Karpas-422 (cell line): ENCODE data around the gene ROR2. TPM values are rescaled to one million over a fixed set of nuclear protein-coding genes. Genes with fewer than 3 reads are reported as not detected.

Source experiments
- DNase-seq: peaks from one replicate; pipeline ENCODE4 v3.0.0-alpha.2; 2015
- H2AFZ ChIP-seq: fragments of 200-600 bp; sonication (generic); 2 replicates; pipeline ENCODE4 v1.6.1; 2014; ENCODE audit warnings: antibody characterized with exemption, low read length, mixed read lengths
- H3K27ac ChIP-seq: fragments of 200-600 bp; sonication (generic); 2 replicates; pipeline ENCODE4 v1.5.1; 2014; ENCODE audit warnings: mild to moderate bottlenecking, low read length, moderate library complexity
- H3K27me3 ChIP-seq: fragments of 200-600 bp; sonication (generic); 2 replicates; pipeline ENCODE4 v1.6.1; 2014; ENCODE audit warnings: low read length, mixed read lengths
- H3K36me3 ChIP-seq: fragments of 200-600 bp; sonication (generic); 2 replicates; pipeline ENCODE4 v1.6.1; 2014; ENCODE audit warnings: low read length, mixed read lengths; ENCODE audit not compliant: insufficient read depth
- H3K4me1 ChIP-seq: fragments of 200-600 bp; sonication (generic); 2 replicates; pipeline ENCODE4 v1.6.1; 2014; ENCODE audit warnings: mild to moderate bottlenecking, low read length, mixed read lengths
- H3K4me2 ChIP-seq: fragments of 200-600 bp; sonication (generic); 2 replicates; pipeline ENCODE4 v1.6.1; 2014; ENCODE audit warnings: low read length, low read depth, mild to moderate bottlenecking; ENCODE audit not compliant: poor library complexity, severe bottlenecking
- H3K4me3 ChIP-seq: fragments of 200-600 bp; sonication (generic); 2 replicates; pipeline ENCODE4 v1.5.1; 2014; ENCODE audit warnings: mild to moderate bottlenecking, antibody characterized with exemption, low read length, mixed read lengths
- H3K79me2 ChIP-seq: fragments of 200-600 bp; sonication (generic); 2 replicates; pipeline ENCODE4 v1.6.1; 2014; ENCODE audit warnings: mild to moderate bottlenecking, low read length, mixed read lengths
- H3K9ac ChIP-seq: fragments of 200-600 bp; sonication (generic); 2 replicates; pipeline ENCODE4 v1.6.0; 2014; ENCODE audit warnings: low read length
- H3K9me2 ChIP-seq: fragments of 200-600 bp; sonication (generic), shearing (Covaris generic); replicated peaks from 2 replicates; pipeline ENCODE4 v1.6.0; 2014; ENCODE audit warnings: mild to moderate bottlenecking, low read length, moderate library complexity; ENCODE audit not compliant: insufficient read depth
- H3K9me3 ChIP-seq: fragments of 300-700, 200-600 bp; sonication (generic); 2 replicates; pipeline ENCODE4 v1.6.1; 2014; ENCODE audit warnings: low read length, mixed read lengths
- H4K20me1 ChIP-seq: fragments of 200-600 bp; sonication (generic); 2 replicates; pipeline ENCODE4 v1.6.1; 2014; ENCODE audit warnings: mild to moderate bottlenecking, antibody characterized with exemption, low read length, low read depth; ENCODE audit not compliant: insufficient read depth
- total RNA-seq: library from RNA; depleted of rRNA; stranded (reverse); fragments of >200 nt; shearing (Covaris generic); gene quantifications from 2 replicates; pipeline ENCODE4 v1.2.3, GENCODE V29; 2014; ENCODE audit warnings: low replicate concordance

ROR2 gene
- total RNA-seq, 1 experiment from 2014 or later = not detected

DNA sequence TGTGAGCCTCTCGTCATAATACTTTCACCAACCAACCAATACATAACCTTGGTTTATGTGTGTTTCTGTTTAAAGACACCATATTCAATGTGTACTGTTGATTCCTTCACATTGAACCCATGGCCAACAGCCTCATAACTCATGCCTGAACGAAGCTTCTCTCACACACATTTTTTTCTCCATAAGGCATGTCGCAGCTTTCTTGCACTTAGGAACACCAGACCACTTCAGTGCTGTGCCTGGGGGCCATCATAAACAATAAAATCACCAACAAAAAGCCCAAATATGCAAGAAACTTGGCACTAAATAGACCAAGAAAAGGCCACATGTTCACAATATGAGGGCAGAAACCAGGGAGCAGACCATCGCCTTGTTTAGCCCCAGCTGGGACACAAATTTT lies 192.2 kb downstream of the ROR2 start:
- no peaks in the 10 kb centered on the region for H3K79me2 ChIP-seq
- H3K27me3 ChIP-seq = no peaks in the 10 kb centered on the region
- H3K4me3 ChIP-seq = no peak overlapping the region
- H3K4me2 ChIP-seq = no peak overlapping the region
- no peak overlapping the region for H3K9ac ChIP-seq
- H4K20me1 ChIP-seq = no peaks in the 10 kb centered on the region
- no peaks in the 10 kb centered on the region for H3K9me3 ChIP-seq
- no peaks in the 10 kb centered on the region for H3K9me2 ChIP-seq
- H3K27ac ChIP-seq = no peak overlapping the region
- no peak for DNase-seq
- no peak overlapping the region for H2AFZ ChIP-seq
- H3K4me1 ChIP-seq = no peaks in the 10 kb centered on the region
- no peaks in the 10 kb centered on the region for H3K36me3 ChIP-seq

DNA sequence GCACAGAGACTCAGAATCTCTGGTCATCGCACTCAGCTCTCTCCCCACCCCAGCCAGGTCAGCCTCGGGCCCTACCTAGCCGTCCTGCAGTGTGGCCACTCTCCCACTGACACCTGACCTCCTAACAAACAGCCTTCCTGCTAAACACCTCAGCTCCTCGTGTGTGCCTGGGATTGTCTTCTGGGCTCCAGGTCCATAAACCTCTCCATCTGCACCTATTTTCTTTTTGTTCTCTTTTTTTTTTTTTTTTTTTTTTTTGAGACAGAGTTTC lies 193.6 kb downstream of the ROR2 start:
- Histone ChIP-seq H3K9me2 (no peaks in the 10 kb centered on the region), H2AFZ (no peak overlapping the region), H3K4me1 (no peaks in the 10 kb centered on the region), H3K79me2 (no peaks in the 10 kb centered on the region), H3K4me2 (no peak overlapping the region), H3K27me3 (no peaks in the 10 kb centered on the region), H4K20me1 (no peaks in the 10 kb centered on the region), H3K4me3 (no peak overlapping the region), H3K9me3 (no peaks in the 10 kb centered on the region), H3K36me3 (no peaks in the 10 kb centered on the region), H3K9ac (no peak overlapping the region), H3K27ac (no peak overlapping the region)
- no peak for DNase-seq

- no peak overlapping the region for H3K4me3 ChIP-seq
- no peak overlapping the region for H3K4me2 ChIP-seq
- no peak for DNase-seq
- H3K79me2 ChIP-seq = no peaks in the 10 kb centered on the region
- H3K4me1 ChIP-seq = no peaks in the 10 kb centered on the region
- H4K20me1 ChIP-seq = no peaks in the 10 kb centered on the region
- no peaks in the 10 kb centered on the region for H3K9me3 ChIP-seq
- no peak overlapping the region for H2AFZ ChIP-seq
- no peaks in the 10 kb centered on the region for H3K9me2 ChIP-seq
- H3K27me3 ChIP-seq = no peaks in the 10 kb centered on the region
- no peaks in the 10 kb centered on the region for H3K36me3 ChIP-seq
- H3K9ac ChIP-seq = no peak overlapping the region
- H3K27ac ChIP-seq = no peak overlapping the region
These were observed 194.1 kb downstream of the ROR2 start for GRCh38 chr9:91755761-91756509.

DNA sequence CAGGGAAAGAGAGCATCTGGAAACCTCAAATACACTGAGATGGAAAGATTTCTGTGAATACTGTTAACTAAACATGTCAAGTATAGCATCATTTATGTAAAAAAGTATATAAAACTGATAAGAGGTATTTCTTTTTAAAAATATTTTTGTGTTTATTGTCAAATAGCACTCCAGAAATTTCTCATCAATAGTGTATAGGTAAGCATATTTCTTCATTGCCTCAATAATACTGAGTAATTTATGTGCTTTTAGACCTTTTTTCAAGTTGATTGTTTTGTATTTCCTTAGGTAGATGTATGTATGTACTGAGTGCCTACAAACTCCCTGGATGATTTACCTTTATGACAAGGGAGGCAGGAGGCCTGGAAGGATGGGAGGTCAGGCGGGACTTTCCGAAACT lies 196.3 kb downstream of the ROR2 start:
- Histone ChIP-seq H4K20me1 (no peaks in the 10 kb centered on the region), H3K27me3 (no peaks in the 10 kb centered on the region)

DNA sequence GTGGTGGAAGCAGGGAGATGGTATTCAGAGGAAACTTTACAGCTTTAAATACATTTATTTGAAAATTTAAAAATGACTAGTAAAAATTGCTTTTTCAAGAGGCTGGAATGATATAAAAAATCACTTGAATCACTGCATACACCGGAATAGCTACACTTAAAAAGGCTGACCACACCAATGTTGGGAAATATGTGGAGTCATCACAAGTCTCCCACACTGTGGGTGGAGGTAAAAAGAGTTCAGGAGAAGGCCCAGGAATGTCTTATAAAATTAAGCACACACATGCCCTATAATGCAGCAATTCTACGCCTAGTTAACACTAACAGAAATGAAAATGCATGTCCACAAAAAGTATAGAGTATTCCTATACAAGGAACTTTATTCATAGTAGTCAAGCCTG lies 198.1 kb downstream of the ROR2 start:
- Histone ChIP-seq H3K27me3 (no peaks in the 10 kb centered on the region), H4K20me1 (no peaks in the 10 kb centered on the region), H3K36me3 (no peaks in the 10 kb centered on the region), H3K9me2 (no peaks in the 10 kb centered on the region), H3K4me3 (no peak overlapping the region), H3K79me2 (no peaks in the 10 kb centered on the region), H3K9me3 (no peaks in the 10 kb centered on the region), H3K4me2 (no peak overlapping the region), H3K4me1 (no peaks in the 10 kb centered on the region), H2AFZ (no peak overlapping the region), H3K27ac (no peak overlapping the region), H3K9ac (no peak overlapping the region)
- no peak for DNase-seq

More for the DNA sequence above, 196.3 kb downstream of the ROR2 start:
- Histone ChIP-seq H3K4me3 (no peak overlapping the region), H3K9ac (no peak overlapping the region), H3K9me2 (no peaks in the 10 kb centered on the region), H3K9me3 (no peaks in the 10 kb centered on the region), H2AFZ (no peak overlapping the region), H3K79me2 (no peaks in the 10 kb centered on the region), H3K4me1 (no peaks in the 10 kb centered on the region), H3K4me2 (no peak overlapping the region), H3K36me3 (no peaks in the 10 kb centered on the region), H3K27ac (no peak overlapping the region)
- DNase-seq = no peak

- H3K27ac ChIP-seq = no peak overlapping the region
- no peaks in the 10 kb centered on the region for H3K79me2 ChIP-seq
- H3K4me3 ChIP-seq = no peak overlapping the region
- no peaks in the 10 kb centered on the region for H3K4me1 ChIP-seq
- no peaks in the 10 kb centered on the region for H3K9me3 ChIP-seq
- no peak for DNase-seq
- H3K9me2 ChIP-seq = no peaks in the 10 kb centered on the region
- H4K20me1 ChIP-seq = no peaks in the 10 kb centered on the region
- H3K9ac ChIP-seq = no peak overlapping the region
- H3K27me3 ChIP-seq = no peaks in the 10 kb centered on the region
- no peaks in the 10 kb centered on the region for H3K36me3 ChIP-seq
- H3K4me2 ChIP-seq = no peak overlapping the region
- no peak overlapping the region for H2AFZ ChIP-seq
These were observed 199.7 kb downstream of the ROR2 start for GRCh38 chr9:91750343-91750742.

DNA sequence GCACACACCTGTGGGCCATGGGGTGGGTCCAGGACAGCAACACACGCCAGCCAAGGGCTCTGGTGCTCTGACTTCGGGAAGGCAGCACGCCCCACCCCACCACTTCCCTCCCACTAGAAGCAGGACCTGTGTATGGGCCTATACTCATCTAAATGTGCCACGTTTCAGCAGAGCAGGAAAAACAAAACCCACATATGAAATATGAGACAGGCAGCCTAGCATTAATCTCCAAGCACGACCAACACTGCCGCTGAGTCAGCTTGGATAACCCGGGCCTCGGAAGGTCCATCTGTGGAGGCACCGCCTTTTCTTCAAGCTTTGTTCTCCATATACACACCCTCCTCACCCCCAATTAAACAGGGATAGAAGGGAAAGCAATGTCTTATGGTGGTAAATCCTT lies 203.1 kb downstream of the ROR2 start:
- Histone ChIP-seq H4K20me1 (no peaks in the 10 kb centered on the region), H3K9ac (no peak overlapping the region), H3K4me2 (no peak overlapping the region), H3K36me3 (no peaks in the 10 kb centered on the region), H3K4me1 (no peaks in the 10 kb centered on the region), H3K79me2 (no peaks in the 10 kb centered on the region), H3K4me3 (no peak overlapping the region), H3K9me2 (no peaks in the 10 kb centered on the region), H3K27ac (no peak overlapping the region), H3K9me3 (no peaks in the 10 kb centered on the region), H3K27me3 (no peaks in the 10 kb centered on the region), H2AFZ (no peak overlapping the region)
- DNase-seq = no peak

GRCh38 chr9:91746357-91746756 lies 203.7 kb downstream of the ROR2 start:
- H3K36me3 ChIP-seq = no peaks in the 10 kb centered on the region
- no peak overlapping the region for H3K9ac ChIP-seq
- H3K4me2 ChIP-seq = no peak overlapping the region
- H3K4me1 ChIP-seq = no peaks in the 10 kb centered on the region
- no peaks in the 10 kb centered on the region for H4K20me1 ChIP-seq
- no peak for DNase-seq
- H3K9me2 ChIP-seq = no peaks in the 10 kb centered on the region
- H3K79me2 ChIP-seq = no peaks in the 10 kb centered on the region
- H3K9me3 ChIP-seq = no peaks in the 10 kb centered on the region
- H3K4me3 ChIP-seq = no peak overlapping the region
- H3K27me3 ChIP-seq = no peaks in the 10 kb centered on the region
- H3K27ac ChIP-seq = no peak overlapping the region
- H2AFZ ChIP-seq = no peak overlapping the region

DNA sequence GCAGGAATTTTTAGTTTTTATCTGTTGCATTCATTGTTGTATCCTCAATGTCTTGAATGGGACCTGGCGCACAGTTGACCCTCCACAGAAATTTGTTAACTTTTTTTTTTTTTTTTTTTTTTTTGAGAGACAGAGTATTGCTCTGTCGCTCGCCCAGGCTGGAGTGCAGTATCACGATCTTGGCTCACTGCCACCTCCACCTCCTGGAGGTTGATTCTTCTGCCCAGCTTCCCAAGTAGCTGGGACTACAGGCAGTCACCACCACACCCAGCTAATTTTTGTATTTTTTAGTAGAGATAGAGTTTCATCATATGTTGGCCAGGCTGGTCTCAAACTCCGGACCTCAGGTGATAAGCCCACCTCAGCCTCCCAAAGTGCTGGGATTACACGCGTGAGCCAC lies 205.9 kb downstream of the ROR2 start:
- no peak overlapping the region for H2AFZ ChIP-seq
- H3K9me3 ChIP-seq = no peaks in the 10 kb centered on the region
- H4K20me1 ChIP-seq = no peaks in the 10 kb centered on the region
- no peak overlapping the region for H3K27ac ChIP-seq
- H3K4me3 ChIP-seq = no peak overlapping the region
- H3K9me2 ChIP-seq = no peaks in the 10 kb centered on the region
- no peak for DNase-seq
- H3K79me2 ChIP-seq = no peaks in the 10 kb centered on the region
- no peak overlapping the region for H3K9ac ChIP-seq
- H3K36me3 ChIP-seq = no peaks in the 10 kb centered on the region
- no peak overlapping the region for H3K4me2 ChIP-seq
- no peaks in the 10 kb centered on the region for H3K4me1 ChIP-seq
- H3K27me3 ChIP-seq = no peaks in the 10 kb centered on the region
